Measurements from ENCODE around the gene RBMS2.

RBMS2 gene

GRCh38 chr12:56626701-56627100, 105.1 kb downstream of the RBMS2 start:
- H3K4me1 ChIP-seq (ENCODE audit: control insufficient read depth, insufficient read depth, low read length, poor library complexity, severe bottlenecking) = peaks cover 22% of the 10 kb centered on the region
- no peak overlapping the region for H3K27ac ChIP-seq (ENCODE audit: insufficient read depth, low read length, poor library complexity, severe bottlenecking)
- no peaks in the 10 kb centered on the region for H3K27me3 ChIP-seq (replicated peaks; ENCODE audit: control insufficient read depth, insufficient read depth, low read length, poor library complexity, severe bottlenecking)
- DNase-seq = no peak
- no peaks in the 10 kb centered on the region for H3K9me3 ChIP-seq (ENCODE audit: control insufficient read depth, low read length)
- no peak overlapping the region for H3K4me3 ChIP-seq (ENCODE audit: insufficient read depth, low read depth, low read length, poor library complexity, severe bottlenecking)
- H3K36me3 ChIP-seq (ENCODE audit: control insufficient read depth, insufficient read depth, low read length) = peaks cover 11% of the 10 kb centered on the region

- DNase-seq = peak; percentile 36 to 65 (median 49)
- peaks cover 7% of the 10 kb centered on the region for H3K36me3 ChIP-seq (ENCODE audit: control insufficient read depth, insufficient read depth, low read length)
- no peaks in the 10 kb centered on the region for H3K27me3 ChIP-seq (replicated peaks; ENCODE audit: control insufficient read depth, insufficient read depth, low read length, poor library complexity, severe bottlenecking)
- H3K4me3 ChIP-seq (ENCODE audit: insufficient read depth, low read depth, low read length, poor library complexity, severe bottlenecking) = peak overlapping the region; percentile 100
- peak overlapping the region; percentile 98 for H3K27ac ChIP-seq (ENCODE audit: insufficient read depth, low read length, poor library complexity, severe bottlenecking)
- H3K9me3 ChIP-seq (ENCODE audit: control insufficient read depth, low read length) = no peaks in the 10 kb centered on the region
- H3K4me1 ChIP-seq (ENCODE audit: control insufficient read depth, insufficient read depth, low read length, poor library complexity, severe bottlenecking) = peaks cover 40% of the 10 kb centered on the region
Measured at GRCh38 chr12:56628671-56629458, 107.2 kb downstream of the RBMS2 start.

GRCh38 chr12:56629459-56630179, 108.0 kb downstream of the RBMS2 start:
- Histone ChIP-seq H3K4me1 (ENCODE audit: control insufficient read depth, insufficient read depth, low read length, poor library complexity, severe bottlenecking) (peaks cover 46% of the 10 kb centered on the region), H3K27me3 (replicated peaks; ENCODE audit: control insufficient read depth, insufficient read depth, low read length, poor library complexity, severe bottlenecking) (no peaks in the 10 kb centered on the region), H3K9me3 (ENCODE audit: control insufficient read depth, low read length) (no peaks in the 10 kb centered on the region), H3K27ac (ENCODE audit: insufficient read depth, low read length, poor library complexity, severe bottlenecking) (peak overlapping the region; percentile 98), H3K4me3 (ENCODE audit: insufficient read depth, low read depth, low read length, poor library complexity, severe bottlenecking) (peak overlapping the region; percentile 100), H3K36me3 (ENCODE audit: control insufficient read depth, insufficient read depth, low read length) (peaks cover 4% of the 10 kb centered on the region)
- peak; percentile 36 to 48 (median 43) for DNase-seq

GRCh38 chr12:56630180-56630632, 108.6 kb downstream of the RBMS2 start, which contains the start of gene BAZ2A:
Gene BAZ2A (minus strand): TSS chr12:56630326. CDS start chr12:56617530, 12,796 bp downstream.
- H3K27ac ChIP-seq (ENCODE audit: insufficient read depth, low read length, poor library complexity, severe bottlenecking) = peak within 1 kb of the TSS; percentile 98
- no peaks in the 10 kb centered on the region for H3K27me3 ChIP-seq (replicated peaks; ENCODE audit: control insufficient read depth, insufficient read depth, low read length, poor library complexity, severe bottlenecking)
- peaks cover 46% of the 10 kb centered on the region for H3K4me1 ChIP-seq (ENCODE audit: control insufficient read depth, insufficient read depth, low read length, poor library complexity, severe bottlenecking)
- H3K9me3 ChIP-seq (ENCODE audit: control insufficient read depth, low read length) = no peaks in the 10 kb centered on the region
- peak within 1 kb of the TSS; percentile 100 for H3K4me3 ChIP-seq (ENCODE audit: insufficient read depth, low read depth, low read length, poor library complexity, severe bottlenecking)
- H3K36me3 ChIP-seq (ENCODE audit: control insufficient read depth, insufficient read depth, low read length) = peaks cover 4% of the 10 kb centered on the region
- DNase-seq = peak; percentile 62 to 68 (median 67)

- Histone ChIP-seq H3K27me3 (replicated peaks; ENCODE audit: control insufficient read depth, insufficient read depth, low read length, poor library complexity, severe bottlenecking) (no peaks in the 10 kb centered on the region), H3K36me3 (ENCODE audit: control insufficient read depth, insufficient read depth, low read length) (peaks cover 4% of the 10 kb centered on the region), H3K4me3 (ENCODE audit: insufficient read depth, low read depth, low read length, poor library complexity, severe bottlenecking) (no peak overlapping the region), H3K27ac (ENCODE audit: insufficient read depth, low read length, poor library complexity, severe bottlenecking) (peak overlapping the region; percentile 55), H3K4me1 (ENCODE audit: control insufficient read depth, insufficient read depth, low read length, poor library complexity, severe bottlenecking) (peaks cover 61% of the 10 kb centered on the region), H3K9me3 (ENCODE audit: control insufficient read depth, low read length) (no peaks in the 10 kb centered on the region)
- DNase-seq = peak in 2 of 3 donors; percentile 31 to 49
Measured at GRCh38 chr12:56631790-56632700, 110.4 kb downstream of the RBMS2 start.

- H3K4me1 ChIP-seq (ENCODE audit: control insufficient read depth, insufficient read depth, low read length, poor library complexity, severe bottlenecking) = peaks cover 59% of the 10 kb centered on the region
- H3K27me3 ChIP-seq (replicated peaks; ENCODE audit: control insufficient read depth, insufficient read depth, low read length, poor library complexity, severe bottlenecking) = no peaks in the 10 kb centered on the region
- peak overlapping the region; percentile 55 for H3K27ac ChIP-seq (ENCODE audit: insufficient read depth, low read length, poor library complexity, severe bottlenecking)
- no peak overlapping the region for H3K4me3 ChIP-seq (ENCODE audit: insufficient read depth, low read depth, low read length, poor library complexity, severe bottlenecking)
- no peak for DNase-seq
- peaks cover 12% of the 10 kb centered on the region for H3K36me3 ChIP-seq (ENCODE audit: control insufficient read depth, insufficient read depth, low read length)
- no peaks in the 10 kb centered on the region for H3K9me3 ChIP-seq (ENCODE audit: control insufficient read depth, low read length)
Measured at GRCh38 chr12:56632701-56633467, 111.3 kb downstream of the RBMS2 start.

GRCh38 chr12:56633468-56634241, 112.0 kb downstream of the RBMS2 start:
- no peak for DNase-seq
- Histone ChIP-seq H3K9me3 (ENCODE audit: control insufficient read depth, low read length) (no peaks in the 10 kb centered on the region), H3K36me3 (ENCODE audit: control insufficient read depth, insufficient read depth, low read length) (peaks cover 20% of the 10 kb centered on the region), H3K4me1 (ENCODE audit: control insufficient read depth, insufficient read depth, low read length, poor library complexity, severe bottlenecking) (peaks cover 53% of the 10 kb centered on the region), H3K27ac (ENCODE audit: insufficient read depth, low read length, poor library complexity, severe bottlenecking) (peak overlapping the region; percentile 82), H3K4me3 (ENCODE audit: insufficient read depth, low read depth, low read length, poor library complexity, severe bottlenecking) (peak overlapping the region; percentile 64), H3K27me3 (replicated peaks; ENCODE audit: control insufficient read depth, insufficient read depth, low read length, poor library complexity, severe bottlenecking) (no peaks in the 10 kb centered on the region)

GRCh38 chr12:56634242-56634836, 112.7 kb downstream of the RBMS2 start:
- H3K27ac ChIP-seq (ENCODE audit: insufficient read depth, low read length, poor library complexity, severe bottlenecking) = peak overlapping the region; percentile 82
- peak in 1 of 3 donors; percentile 24 for DNase-seq
- no peaks in the 10 kb centered on the region for H3K9me3 ChIP-seq (ENCODE audit: control insufficient read depth, low read length)

More at GRCh38 chr12:56634242-56634836, 112.7 kb downstream of the RBMS2 start:
- Histone ChIP-seq H3K27me3 (replicated peaks; ENCODE audit: control insufficient read depth, insufficient read depth, low read length, poor library complexity, severe bottlenecking) (no peaks in the 10 kb centered on the region), H3K36me3 (ENCODE audit: control insufficient read depth, insufficient read depth, low read length) (peaks cover 27% of the 10 kb centered on the region), H3K4me3 (ENCODE audit: insufficient read depth, low read depth, low read length, poor library complexity, severe bottlenecking) (peak overlapping the region; percentile 64), H3K4me1 (ENCODE audit: control insufficient read depth, insufficient read depth, low read length, poor library complexity, severe bottlenecking) (peaks cover 53% of the 10 kb centered on the region)
